Lung (tissue), 12 donors: ENCODE data around the gene TAF11L12. TPM values are rescaled to one million over a fixed set of nuclear protein-coding genes. Genes with fewer than 3 reads are reported as not detected.
"Not testable (repeated sequence)": the region's sequence is repeated elsewhere in the genome, so short reads cannot be mapped to it uniquely, and the experiment has no call there.

Experiments
- ATAC-seq: fragments of 200-7000 bp; cut with Tn5 transposase; one replicate; pipeline ENCODE4 v1.9.1; 2020; ENCODE audit warnings: moderate number of reproducible peaks; ENCODE audit not compliant: insufficient read depth, low FRiP score
- DNase-seq, 3 donors: peaks; one replicate each; pipeline ENCODE4 v3.0.0-alpha.2; 2013 to 2017
- H3K27ac ChIP-seq, 2 donors: one replicate each; pipeline ENCODE4 v1.5.1; 2013; ENCODE audit warnings: mild to moderate bottlenecking in 2 of 2, moderate library complexity in 2 of 2, control low read depth in 1 of 2, inconsistent platforms in 1 of 2, low read depth in 1 of 2, low read length in 1 of 2
- H3K27me3 ChIP-seq, 3 donors: one replicate each; pipeline ENCODE4 v1.5.1; 2013; ENCODE audit warnings: low read length in 2 of 3; ENCODE audit not compliant: control insufficient read depth in 3 of 3, insufficient read depth in 3 of 3
- H3K36me3 ChIP-seq, 4 donors: one replicate each; pipeline ENCODE4 v1.5.1; 2013; ENCODE audit warnings: low read length in 4 of 4, mild to moderate bottlenecking in 1 of 4, moderate library complexity in 1 of 4; ENCODE audit not compliant: control insufficient read depth in 4 of 4, insufficient read depth in 4 of 4
- H3K4me1 ChIP-seq, 5 donors: one replicate each; pipeline ENCODE4 v1.5.1; 2013; ENCODE audit warnings: low read length in 5 of 5, mild to moderate bottlenecking in 2 of 5, moderate library complexity in 1 of 5; ENCODE audit not compliant: control insufficient read depth in 5 of 5, insufficient read depth in 5 of 5
- H3K4me3 ChIP-seq: one replicate; pipeline ENCODE4 v1.5.1; 2013; ENCODE audit warnings: mild to moderate bottlenecking, control low read depth, moderate library complexity
- H3K9ac ChIP-seq, 2 donors: one replicate each; pipeline ENCODE4 v1.5.1; 2013; ENCODE audit warnings: low read length in 2 of 2, control low read depth in 1 of 2; ENCODE audit not compliant: insufficient read depth in 1 of 2
- H3K9me3 ChIP-seq, 4 donors: one replicate each; pipeline ENCODE4 v1.5.1; 2013; ENCODE audit warnings: low read length in 3 of 4, mild to moderate bottlenecking in 1 of 4, moderate library complexity in 1 of 4; ENCODE audit not compliant: control insufficient read depth in 4 of 4, insufficient read depth in 3 of 4
- CTCF ChIP-seq: IDR thresholded peaks from 2 replicates; pipeline ENCODE4 v1.5.1; 2012; ENCODE audit warnings: mild to moderate bottlenecking; ENCODE audit errors: control extremely low read depth, extremely low read depth
- WGBS, 2 donors: extraction: QIAGEN DNeasy Blood & Tissue Kit; methylation state at CpG; one replicate each; pipeline ENCODE4 v1.1.7; 2013; 5-methylcytosine and 5-hydroxymethylcytosine counted together
- polyA plus RNA-seq, 2 donors: library from polyadenylated mRNA; stranded (reverse); fragments of 200-250 nt; gene quantifications; one replicate each; pipeline ENCODE4 v1.2.1, GENCODE V29; 2013
- total RNA-seq, 2 donors: library from RNA; depleted of rRNA in 1 of 2; stranded (reverse); fragments of >200 nt in 1 of 2; gene quantifications; one replicate each; pipeline ENCODE4 v1.2.1, GENCODE V29; 2014 to 2021
- donor health status: control.
- donor health status: control.
- donor health status: Bipolar disorder and iron deficiency.
- donor health status: healthy.
- donor health status: DM: yes; HTN: yes; CAD: no.

TAF11L12 gene
- total and polyA plus RNA-seq, 4 donors: not detected

DNA sequence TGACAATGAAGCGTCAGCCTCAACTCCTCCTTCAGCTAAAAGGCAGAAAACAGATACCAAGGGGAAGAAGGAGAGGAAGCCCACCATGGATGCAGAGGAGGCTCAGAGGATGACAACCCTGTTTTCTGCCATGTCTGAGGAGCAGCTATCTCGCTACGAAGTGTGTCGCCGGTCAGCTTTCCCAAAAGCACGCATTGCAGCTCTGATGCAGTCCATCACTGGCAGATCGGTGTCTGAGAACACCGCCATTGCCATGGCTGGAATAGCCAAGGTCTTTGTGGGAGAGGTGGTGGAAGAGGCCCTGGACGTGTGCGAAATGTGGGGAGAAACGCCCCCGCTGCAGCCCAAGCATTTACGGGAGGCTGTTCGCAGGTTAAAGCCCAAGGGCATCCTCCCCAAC, 5.2 kb upstream of the TAF11L12 start:
- H3K27me3 ChIP-seq: no peaks in the 10 kb centered on the region
- no peak overlapping the region for H3K27ac ChIP-seq
- no peaks in the 10 kb centered on the region for H3K36me3 ChIP-seq
- no peaks in the 10 kb centered on the region for H3K9me3 ChIP-seq
- TF ChIP-seq CTCF: no peak
- H3K4me1 ChIP-seq: no peaks in the 10 kb centered on the region
- DNase-seq: no peak
- no peak overlapping the region for H3K9ac ChIP-seq
- 96 to 97% methylated on average over 14 of the region's 14 CpGs for WGBS, 2 donors
- no peak overlapping the region for H3K4me3 ChIP-seq
- no peak for ATAC-seq

DNA sequence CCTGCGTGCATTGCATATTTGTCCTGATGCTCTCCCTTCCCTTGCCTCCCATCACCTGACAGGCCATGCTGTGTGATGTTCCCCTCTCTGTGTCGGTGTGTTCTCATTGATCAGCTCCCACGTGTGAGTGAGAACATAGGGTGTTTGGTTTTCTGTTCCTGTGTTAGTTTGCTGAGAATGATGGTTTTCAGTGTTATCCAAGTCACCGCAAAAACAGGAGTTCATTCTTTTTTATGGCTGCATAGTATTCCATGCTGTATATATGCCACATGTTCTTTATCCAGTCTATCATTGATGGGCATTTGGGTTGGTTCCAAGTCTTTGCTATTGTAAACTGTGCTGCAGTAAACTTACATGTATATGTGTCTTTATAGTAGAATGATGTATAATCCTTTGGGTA, 2.7 kb upstream of the TAF11L12 start:
- H3K27ac ChIP-seq, H3K27me3 ChIP-seq, H3K9ac ChIP-seq, H3K9me3 ChIP-seq, H3K4me1 ChIP-seq, H3K4me3 ChIP-seq, H3K36me3 ChIP-seq, DNase-seq, ATAC-seq: not testable (repeated sequence)
- 94 to 96% methylated on average over 4 of the region's 4 CpGs for WGBS, 2 donors

- Histone ChIP-seq H3K36me3 (no peaks in the 10 kb centered on the region), H3K9me3 (no peaks in the 10 kb centered on the region), H3K9ac (no peak overlapping the region), H3K27ac (no peak overlapping the region), H3K27me3 (no peaks in the 10 kb centered on the region), H3K4me1 (no peaks in the 10 kb centered on the region), H3K4me3 (no peak overlapping the region)
- no peak for DNase-seq
- WGBS, 2 donors: 90 to 97% methylated on average over 17 of the region's 17 CpGs
- no peak for ATAC-seq
- TF ChIP-seq CTCF: no peak
These were observed 4.8 kb downstream of the TAF11L12 start for GRCh38 chr5:17614872-17615605.

DNA sequence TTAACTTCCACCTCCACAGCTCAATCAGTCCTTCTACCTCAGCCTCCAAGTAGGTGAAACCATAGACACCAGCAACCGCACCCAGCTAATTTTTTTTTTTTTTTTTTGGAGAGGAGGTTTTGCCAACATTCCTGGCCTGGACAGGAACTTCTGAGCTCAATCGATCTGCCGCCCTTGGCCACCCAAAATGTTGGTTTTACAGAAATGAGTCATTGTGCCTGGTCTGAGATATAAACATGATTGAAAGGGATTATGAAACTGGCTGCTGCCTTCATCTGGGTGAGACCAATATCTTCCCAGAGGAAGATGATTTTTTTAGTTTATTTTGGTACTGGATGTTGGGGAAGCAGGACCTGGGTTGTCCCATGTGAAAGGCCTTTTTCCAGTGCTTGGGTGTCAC, 9.2 kb downstream of the TAF11L12 start:
- Histone ChIP-seq H3K27ac (no peak overlapping the region), H3K4me1 (no peaks in the 10 kb centered on the region), H3K27me3 (no peaks in the 10 kb centered on the region), H3K36me3 (no peaks in the 10 kb centered on the region), H3K9ac (no peak overlapping the region), H3K4me3 (no peak overlapping the region), H3K9me3 (no peaks in the 10 kb centered on the region)
- no peak for TF ChIP-seq CTCF
- no peak for DNase-seq
- 92 to 96% methylated on average over 3 of the region's 3 CpGs for WGBS, 2 donors
- no peak for ATAC-seq
